HEK293 (cell line): ENCODE measurements around the gene NET1.

ENCODE experiments used
- CTCF ChIA-PET: fragments of 350-600 bp; formaldehyde crosslinking; extraction: SDS; loops from one replicate; lab custom pipeline; 2021; ENCODE audit warnings: antibody characterized with exemption; lab: Yijun Ruan, JAX
- POLR2A ChIA-PET: fragments of 300-600 bp; formaldehyde crosslinking; extraction: SDS; loops from one replicate; lab custom pipeline; 2020; ENCODE audit warnings: antibody characterized with exemption, inconsistent platforms; lab: Yijun Ruan, JAX
- H3K27ac ChIP-seq: fragments of 200-500 bp; sonication (Bioruptor generic); 2 replicates; pipeline ENCODE4 v1.5.1; 2014; ENCODE audit warnings: low read depth, low read length, control low read depth, inconsistent platforms; ENCODE audit errors: extremely low read depth
- H3K36me3 ChIP-seq, 2 experiments: fragments of 200-500 bp in 1 of 2; sonication (Bioruptor generic) in 1 of 2; 1 replicate in 1 of 2; 2 replicates in 1 of 2; pipeline ENCODE4 v1.5.1; 2014 to 2017; ENCODE audit warnings: inconsistent platforms in 2 of 2, low read length in 2 of 2; ENCODE audit not compliant: control insufficient read depth in 2 of 2, insufficient read depth in 1 of 2
- H3K4me1 ChIP-seq: fragments of 200-500 bp; sonication (Bioruptor generic); 2 replicates; pipeline ENCODE4 v1.5.1; 2014; ENCODE audit warnings: mild to moderate bottlenecking, low read length, inconsistent platforms; ENCODE audit not compliant: control insufficient read depth, insufficient read depth
- H3K4me3 ChIP-seq: 2 replicates; pipeline ENCODE4 v1.5.1; 2011; ENCODE audit warnings: low read depth, mild to moderate bottlenecking, control low read depth, low read length, moderate library complexity
- H3K9me3 ChIP-seq: fragments of 200-500 bp; sonication (Bioruptor generic); 2 replicates; pipeline ENCODE4 v1.5.1; 2014; ENCODE audit warnings: low read depth, low read length, inconsistent platforms; ENCODE audit not compliant: control insufficient read depth, insufficient read depth
- BCL11B ChIP-seq: fragments of 450-650 bp; formaldehyde crosslinking; IDR thresholded peaks from 2 replicates; pipeline ENCODE4 v1.5.1; 2016; ENCODE audit warnings: low read depth, missing biosample characterization, missing genetic modification characterization
- SETDB1 ChIP-seq: IDR thresholded peaks from one replicate; pipeline ENCODE4 v1.6.1; 2017; ENCODE audit warnings: mild to moderate bottlenecking, low read length, moderate library complexity, mixed read lengths; ENCODE audit not compliant: insufficient read length
- SP3 ChIP-seq: fragments of 450-650 bp; formaldehyde crosslinking; IDR thresholded peaks from 2 replicates; pipeline ENCODE4 v1.5.1; 2016; ENCODE audit warnings: missing biosample characterization, missing genetic modification characterization
- ZNF274 ChIP-seq, 2 experiments: fragments of 200-500 bp in 1 of 2; fragments of 450-650 bp in 1 of 2; sonication (Bioruptor generic) in 1 of 2; formaldehyde crosslinking in 1 of 2; IDR thresholded peaks; 2 replicates each; pipeline versions ENCODE4 v1.5.1 to v1.6.1; 2014 to 2016; ENCODE audit warnings: borderline replicate concordance in 1 of 2, inconsistent platforms in 1 of 2, low read length in 1 of 2, missing biosample characterization in 1 of 2, missing genetic modification characterization in 1 of 2
- ZNF292 ChIP-seq: fragments of 450-650 bp; formaldehyde crosslinking; IDR thresholded peaks from 2 replicates; pipeline ENCODE4 v1.5.1; 2016; ENCODE audit warnings: low read depth, missing biosample characterization, missing genetic modification characterization, borderline replicate concordance
- ZNF366 ChIP-seq: fragments of 450-650 bp; formaldehyde crosslinking; conservative IDR thresholded peaks from 2 replicates; pipeline ENCODE4 v1.5.1; 2016; ENCODE audit warnings: missing biosample characterization, missing genetic modification characterization
- ZNF416 ChIP-seq: fragments of 450-650 bp; formaldehyde crosslinking; IDR thresholded peaks from 2 replicates; pipeline ENCODE4 v1.5.1; 2016; ENCODE audit warnings: missing biosample characterization, missing genetic modification characterization
- ZNF510 ChIP-seq: fragments of 450-650 bp; formaldehyde crosslinking; IDR thresholded peaks from 2 replicates; pipeline ENCODE4 v1.5.1; 2018; ENCODE audit warnings: mild to moderate bottlenecking, missing genetic modification characterization, missing biosample characterization; ENCODE audit not compliant: insufficient replicate concordance
- ZNF560 ChIP-seq: fragments of 450-650 bp; formaldehyde crosslinking; IDR thresholded peaks from 2 replicates; pipeline ENCODE4 v1.5.1; 2017; ENCODE audit warnings: missing biosample characterization, missing genetic modification characterization, borderline replicate concordance
- ZNF621 ChIP-seq: fragments of 450-650 bp; formaldehyde crosslinking; IDR thresholded peaks from 2 replicates; pipeline ENCODE4 v1.5.1; 2017; ENCODE audit warnings: missing biosample characterization, missing genetic modification characterization
- ZNF677 ChIP-seq: fragments of 450-650 bp; IDR thresholded peaks from 2 replicates; pipeline ENCODE4 v1.5.0; 2018; ENCODE audit warnings: missing biosample characterization, mild to moderate bottlenecking, missing genetic modification characterization, moderate library complexity
- ZNF707 ChIP-seq: fragments of 450-650 bp; formaldehyde crosslinking; IDR thresholded peaks from 2 replicates; pipeline ENCODE4 v1.5.1; 2016; ENCODE audit warnings: missing biosample characterization, missing genetic modification characterization
- ZNF777 ChIP-seq: fragments of 450-650 bp; formaldehyde crosslinking; IDR thresholded peaks from 2 replicates; pipeline ENCODE4 v1.5.1; 2017; ENCODE audit warnings: missing biosample characterization, missing genetic modification characterization, borderline replicate concordance
- ZNF830 ChIP-seq: fragments of 450-650 bp; IDR thresholded peaks from 2 replicates; pipeline ENCODE4 v1.5.0; 2018; ENCODE audit warnings: missing biosample characterization, missing genetic modification characterization, low read depth, mild to moderate bottlenecking, moderate library complexity
- TF ChIP-seq, protein P1 (sequence below): fragments of 450-650 bp; formaldehyde crosslinking; IDR thresholded peaks from 2 replicates; pipeline ENCODE4 v1.5.1; 2016; ENCODE audit warnings: missing biosample characterization, missing genetic modification characterization, borderline replicate concordance
- TF ChIP-seq, protein P2 (sequence below): fragments of 450-650 bp; formaldehyde crosslinking; IDR thresholded peaks from 2 replicates; pipeline ENCODE4 v1.5.1; 2017; ENCODE audit warnings: missing biosample characterization, missing genetic modification characterization
- TF ChIP-seq, protein P3 (sequence below): fragments of 450-650 bp; formaldehyde crosslinking; IDR thresholded peaks from 2 replicates; pipeline ENCODE4 v1.5.1; 2016; ENCODE audit warnings: missing biosample characterization, missing genetic modification characterization

Gene NET1

DNA sequence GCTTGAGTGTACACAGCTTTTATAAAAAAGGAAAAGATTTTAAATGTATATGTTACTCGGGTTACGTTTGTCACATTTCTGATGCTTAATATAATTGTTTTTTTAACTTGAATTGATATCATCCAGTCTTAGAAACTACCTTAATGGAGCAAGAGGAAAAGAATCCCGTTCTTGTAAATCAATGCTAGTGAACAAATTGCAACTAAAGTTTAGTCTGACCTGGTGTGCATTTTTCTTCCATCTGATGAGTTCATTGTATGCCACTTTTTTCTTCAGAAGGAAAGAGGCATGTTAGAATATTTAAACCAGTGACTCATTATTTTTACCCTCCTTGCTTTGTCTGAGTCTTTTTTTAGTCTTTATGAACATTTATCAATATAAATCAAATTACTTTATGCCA is 34.7 kb downstream of the NET1 start (continued):
- TF ChIP-seq, protein P1, sequence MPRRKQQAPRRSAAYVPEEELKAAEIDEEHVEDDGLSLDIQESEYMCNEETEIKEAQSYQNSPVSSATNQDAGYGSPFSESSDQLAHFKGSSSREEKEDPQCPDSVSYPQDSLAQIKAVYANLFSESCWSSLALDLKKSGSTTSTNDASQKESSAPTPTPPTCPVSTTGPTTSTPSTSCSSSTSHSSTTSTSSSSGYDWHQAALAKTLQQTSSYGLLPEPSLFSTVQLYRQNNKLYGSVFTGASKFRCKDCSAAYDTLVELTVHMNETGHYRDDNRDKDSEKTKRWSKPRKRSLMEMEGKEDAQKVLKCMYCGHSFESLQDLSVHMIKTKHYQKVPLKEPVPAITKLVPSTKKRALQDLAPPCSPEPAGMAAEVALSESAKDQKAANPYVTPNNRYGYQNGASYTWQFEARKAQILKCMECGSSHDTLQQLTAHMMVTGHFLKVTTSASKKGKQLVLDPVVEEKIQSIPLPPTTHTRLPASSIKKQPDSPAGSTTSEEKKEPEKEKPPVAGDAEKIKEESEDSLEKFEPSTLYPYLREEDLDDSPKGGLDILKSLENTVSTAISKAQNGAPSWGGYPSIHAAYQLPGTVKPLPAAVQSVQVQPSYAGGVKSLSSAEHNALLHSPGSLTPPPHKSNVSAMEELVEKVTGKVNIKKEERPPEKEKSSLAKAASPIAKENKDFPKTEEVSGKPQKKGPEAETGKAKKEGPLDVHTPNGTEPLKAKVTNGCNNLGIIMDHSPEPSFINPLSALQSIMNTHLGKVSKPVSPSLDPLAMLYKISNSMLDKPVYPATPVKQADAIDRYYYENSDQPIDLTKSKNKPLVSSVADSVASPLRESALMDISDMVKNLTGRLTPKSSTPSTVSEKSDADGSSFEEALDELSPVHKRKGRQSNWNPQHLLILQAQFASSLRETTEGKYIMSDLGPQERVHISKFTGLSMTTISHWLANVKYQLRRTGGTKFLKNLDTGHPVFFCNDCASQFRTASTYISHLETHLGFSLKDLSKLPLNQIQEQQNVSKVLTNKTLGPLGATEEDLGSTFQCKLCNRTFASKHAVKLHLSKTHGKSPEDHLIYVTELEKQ (tag by site-specific recombination), result no peak
- TF ChIP-seq ZNF830 (tag by site-specific recombination), result no peak
- TF ChIP-seq ZNF707, result no peak
- no peak for TF ChIP-seq ZNF274 (IDR thresholded peaks at IDR 0.05; ENCODE audit: low read length)
- no peak for TF ChIP-seq ZNF274 (tag by site-specific recombination; IDR thresholded peaks at IDR 0.05; ENCODE audit: borderline replicate concordance)

DNA sequence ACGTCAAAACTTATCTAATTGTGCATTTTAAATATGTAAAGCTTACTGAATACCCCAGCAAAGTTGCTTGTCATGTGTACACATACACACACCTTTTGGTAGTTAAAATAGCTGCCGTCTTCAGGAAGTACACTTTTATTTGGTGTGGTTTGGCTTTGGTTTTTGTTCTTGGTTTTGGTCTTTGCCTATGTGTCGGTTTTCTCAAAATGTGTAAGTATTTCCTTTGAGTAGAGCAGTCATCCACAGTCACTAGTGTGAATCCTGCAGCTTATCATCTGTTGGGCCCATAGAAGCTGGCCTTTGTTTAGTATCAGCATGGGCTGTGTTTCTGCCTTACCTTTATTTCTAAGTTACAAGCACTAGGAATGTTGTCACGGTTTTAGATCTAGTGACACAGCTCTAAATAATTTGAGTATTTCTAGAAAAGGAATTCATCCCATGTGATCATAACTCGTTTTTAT is 35.3 kb downstream of the NET1 start:
- CTCF ChIA-PET, result interaction anchor here (0.5 to 12.8 kb wide), 6 partner anchors 14 to 633 kb away, joined by 3 to 207 read pairs (median 4); no protein-coding TSS in a partner anchor
- H3K27ac ChIP-seq, result no peak overlapping the region
- peaks cover 4 to 15% of the 10 kb centered on the region in 2 experiments; a peak in 2 of 3 replicates for H3K36me3 ChIP-seq
- no peak for TF ChIP-seq ZNF560 (tag by site-specific recombination)
- no peak for TF ChIP-seq ZNF416 (tag by site-specific recombination)
- no peak for TF ChIP-seq ZNF777 (tag by site-specific recombination)
- H3K4me1 ChIP-seq, result peaks cover 18% of the 10 kb centered on the region; the same call in 1 of the 2 replicates
- H3K4me3 ChIP-seq, result peak overlapping the region; percentile 11
- H3K9me3 ChIP-seq, result no peaks in the 10 kb centered on the region
- POLR2A ChIA-PET, result interaction anchor here (0.5 to 2.1 kb wide), 2 partner anchors 101 to 364 kb away, joined by 3 to 9 read pairs; no protein-coding TSS in a partner anchor

DNA sequence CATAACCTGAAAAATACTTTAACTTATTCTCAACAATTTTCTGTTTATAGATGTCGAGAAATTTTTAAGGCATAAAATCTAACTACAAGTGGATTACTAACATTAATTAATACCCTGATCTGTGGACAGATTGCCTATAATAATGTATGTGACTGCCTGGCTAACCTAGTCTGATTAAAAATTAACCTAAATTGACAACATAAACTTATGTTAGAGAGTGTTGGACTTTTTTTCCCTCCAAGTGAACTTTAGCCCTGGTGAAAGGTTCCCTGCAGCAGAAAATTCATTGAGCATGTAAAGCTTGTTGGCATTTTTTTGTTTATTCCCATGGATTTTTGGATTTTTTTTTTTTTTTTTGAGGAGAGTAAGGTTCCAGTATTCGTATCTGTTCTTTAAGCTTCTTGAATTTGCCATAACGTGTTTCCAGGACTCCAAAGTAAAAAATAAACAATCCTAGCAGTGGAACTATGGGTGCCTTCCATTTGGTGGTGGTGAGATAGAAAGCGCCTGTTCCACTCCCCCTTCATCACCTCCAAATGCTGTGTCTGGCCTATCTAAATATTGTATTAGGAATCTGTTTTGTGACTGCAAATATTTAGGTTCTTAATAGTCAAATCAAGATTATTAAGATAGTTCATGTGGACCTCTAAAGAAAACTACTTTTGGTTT is 36.1 kb downstream of the NET1 start:
- no peaks in the 10 kb centered on the region for H3K9me3 ChIP-seq

More for the DNA sequence above, 36.1 kb downstream of the NET1 start:
- Histone ChIP-seq H3K4me3 (no peak overlapping the region), H3K27ac (no peak overlapping the region), H3K4me1 (peaks cover 18% of the 10 kb centered on the region; the same call in 1 of the 2 replicates), H3K36me3 (peaks cover 13 to 24% of the 10 kb centered on the region in 2 experiments)
- TF ChIP-seq, protein P2, sequence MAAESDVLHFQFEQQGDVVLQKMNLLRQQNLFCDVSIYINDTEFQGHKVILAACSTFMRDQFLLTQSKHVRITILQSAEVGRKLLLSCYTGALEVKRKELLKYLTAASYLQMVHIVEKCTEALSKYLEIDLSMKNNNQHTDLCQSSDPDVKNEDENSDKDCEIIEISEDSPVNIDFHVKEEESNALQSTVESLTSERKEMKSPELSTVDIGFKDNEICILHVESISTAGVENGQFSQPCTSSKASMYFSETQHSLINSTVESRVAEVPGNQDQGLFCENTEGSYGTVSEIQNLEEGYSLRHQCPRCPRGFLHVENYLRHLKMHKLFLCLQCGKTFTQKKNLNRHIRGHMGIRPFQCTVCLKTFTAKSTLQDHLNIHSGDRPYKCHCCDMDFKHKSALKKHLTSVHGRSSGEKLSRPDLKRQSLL (tag by site-specific recombination), result no peak
- TF ChIP-seq ZNF621, result no peak
- TF ChIP-seq, protein P3, sequence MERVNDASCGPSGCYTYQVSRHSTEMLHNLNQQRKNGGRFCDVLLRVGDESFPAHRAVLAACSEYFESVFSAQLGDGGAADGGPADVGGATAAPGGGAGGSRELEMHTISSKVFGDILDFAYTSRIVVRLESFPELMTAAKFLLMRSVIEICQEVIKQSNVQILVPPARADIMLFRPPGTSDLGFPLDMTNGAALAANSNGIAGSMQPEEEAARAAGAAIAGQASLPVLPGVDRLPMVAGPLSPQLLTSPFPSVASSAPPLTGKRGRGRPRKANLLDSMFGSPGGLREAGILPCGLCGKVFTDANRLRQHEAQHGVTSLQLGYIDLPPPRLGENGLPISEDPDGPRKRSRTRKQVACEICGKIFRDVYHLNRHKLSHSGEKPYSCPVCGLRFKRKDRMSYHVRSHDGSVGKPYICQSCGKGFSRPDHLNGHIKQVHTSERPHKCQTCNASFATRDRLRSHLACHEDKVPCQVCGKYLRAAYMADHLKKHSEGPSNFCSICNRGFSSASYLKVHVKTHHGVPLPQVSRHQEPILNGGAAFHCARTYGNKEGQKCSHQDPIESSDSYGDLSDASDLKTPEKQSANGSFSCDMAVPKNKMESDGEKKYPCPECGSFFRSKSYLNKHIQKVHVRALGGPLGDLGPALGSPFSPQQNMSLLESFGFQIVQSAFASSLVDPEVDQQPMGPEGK, result no peak
- no peak for TF ChIP-seq ZNF292 (tag by site-specific recombination)
- TF ChIP-seq SP3 (tag by site-specific recombination), result no peak
- TF ChIP-seq BCL11B (tag by site-specific recombination), result no peak
- TF ChIP-seq ZNF510, result no peak
- TF ChIP-seq SETDB1, result no peak
- no peak for TF ChIP-seq ZNF366 (tag by site-specific recombination)
- no peak for TF ChIP-seq ZNF677 (tag by site-specific recombination)
- ChIA-PET POLR2A (interaction anchor here (0.5 kb wide), 1 partner anchor 363 kb away, joined by 3 read pairs; no protein-coding TSS in a partner anchor), CTCF (interaction anchor here (0.9 to 12.8 kb wide), 3 partner anchors 15 to 633 kb away, joined by 4 to 207 read pairs (median 4); no protein-coding TSS in a partner anchor)
